Ovary (tissue), 9 donors: Measurements from ENCODE around the gene KCNK13. TPM values are rescaled to one million over a fixed set of nuclear protein-coding genes. Genes with fewer than 3 reads are reported as not detected.

ENCODE experiments used
- DNase-seq, 5 donors: peaks; one replicate each; pipeline ENCODE4 v3.0.0-alpha.2; 2019 to 2020
- H3K27ac ChIP-seq, 2 donors: fragments of 200-600 bp; one replicate each; pipeline versions ENCODE4 v1.5.1 to v1.8.0; 2019 to 2022
- H3K27me3 ChIP-seq: fragments of 200-600 bp; one replicate; pipeline ENCODE4 v1.8.0; 2022
- H3K36me3 ChIP-seq: fragments of 200-600 bp; sonication (generic); one replicate; pipeline ENCODE4 v1.5.1; 2019
- H3K4me1 ChIP-seq: one replicate; pipeline ENCODE4 v1.8.1; 2013; ENCODE audit warnings: mild to moderate bottlenecking, moderate library complexity; ENCODE audit not compliant: insufficient read depth
- H3K4me3 ChIP-seq: fragments of 200-600 bp; sonication (generic); one replicate; pipeline ENCODE4 v1.5.1; 2017
- H3K9me3 ChIP-seq, 2 donors: fragments of 200-600 bp in 1 of 2; sonication (generic) in 1 of 2; one replicate each; pipeline versions ENCODE4 v1.5.1 to v1.8.1; 2013 to 2019; ENCODE audit warnings: mild to moderate bottlenecking in 1 of 2, moderate library complexity in 1 of 2
- EP300 ChIP-seq: sonication (generic); formaldehyde crosslinking; IDR thresholded peaks from one replicate; pipeline ENCODE4 v1.6.1; 2017; ENCODE audit warnings: antibody characterized with exemption
- POLR2A ChIP-seq: fragments of 450-650 bp; IDR thresholded peaks from one replicate; pipeline ENCODE4 v1.6.1; 2017; ENCODE audit warnings: antibody characterized with exemption, mild to moderate bottlenecking, moderate library complexity
- WGBS, 3 donors: extraction: QIAGEN DNeasy Blood & Tissue Kit in 1 of 3; methylation state at CpG; one replicate each; pipeline versions ENCODE4 v1.1.5 to v1.1.7; 2013 to 2017; 5-methylcytosine and 5-hydroxymethylcytosine counted together
- intact Hi-C, 4 donors: fragments of 100-400 bp; cut with DNase I; formaldehyde crosslinking; loops; one replicate each; pipeline versions ENCODE4 v1.11.0 to v1.15.1; 2022 to 2023
- polyA plus RNA-seq, 2 donors: library from polyadenylated mRNA; stranded (reverse); fragments of 200-250 nt in 1 of 2; fragments of 350-450 nt in 1 of 2; fragmentation: Illumina TruSeq in 1 of 2; extraction: RNeasy Lipid Tissue Mini Kit (QIAGEN cat#74804) in 1 of 2; gene quantifications; one replicate each; pipeline ENCODE4 v1.2.3, GENCODE V29; 2013 to 2014
- total RNA-seq, 7 donors: library from RNA; depleted of rRNA in 2 of 7; stranded (reverse); fragments of >200 nt in 2 of 7; fragmentation: NEBNext Ultra II Directional in 3 of 7; extraction: Animal tissue kit (Norgen Biotek cat#: 25700) in 3 of 7; gene quantifications; one replicate each; pipeline versions ENCODE4 v1.1.0 to v1.2.4, GENCODE V29; 2016 to 2023
- TF ChIP-seq, protein P1 (sequence below), 3 donors: fragments of 450-650 bp in 2 of 3; fragments of 200-600 bp in 1 of 3; IDR thresholded peaks; one replicate each; pipeline versions ENCODE4 v1.5.1 to v1.8.0; 2016 to 2022; ENCODE audit warnings: antibody characterized with exemption in 3 of 3, mild to moderate bottlenecking in 1 of 3
- donor health status: DM: no; HTN: no; CAD: no; lungs with moderate emphysema.
- donor health status: DM: no; HTN: no; CAD: no.
- donor health status: Bipolar disorder and iron deficiency.
- donor health status: DM: yes; HTN: yes; CAD: no.
- donor health status: DM: no; HTN: no; CAD: no.
- donor health status: DM: yes; HTN: yes; CAD: no.

The KCNK13 gene
- total and polyA plus RNA-seq, 9 donors, result 0.13 to 0.80 (median 0.28) TPM; not detected in 2

DNA sequence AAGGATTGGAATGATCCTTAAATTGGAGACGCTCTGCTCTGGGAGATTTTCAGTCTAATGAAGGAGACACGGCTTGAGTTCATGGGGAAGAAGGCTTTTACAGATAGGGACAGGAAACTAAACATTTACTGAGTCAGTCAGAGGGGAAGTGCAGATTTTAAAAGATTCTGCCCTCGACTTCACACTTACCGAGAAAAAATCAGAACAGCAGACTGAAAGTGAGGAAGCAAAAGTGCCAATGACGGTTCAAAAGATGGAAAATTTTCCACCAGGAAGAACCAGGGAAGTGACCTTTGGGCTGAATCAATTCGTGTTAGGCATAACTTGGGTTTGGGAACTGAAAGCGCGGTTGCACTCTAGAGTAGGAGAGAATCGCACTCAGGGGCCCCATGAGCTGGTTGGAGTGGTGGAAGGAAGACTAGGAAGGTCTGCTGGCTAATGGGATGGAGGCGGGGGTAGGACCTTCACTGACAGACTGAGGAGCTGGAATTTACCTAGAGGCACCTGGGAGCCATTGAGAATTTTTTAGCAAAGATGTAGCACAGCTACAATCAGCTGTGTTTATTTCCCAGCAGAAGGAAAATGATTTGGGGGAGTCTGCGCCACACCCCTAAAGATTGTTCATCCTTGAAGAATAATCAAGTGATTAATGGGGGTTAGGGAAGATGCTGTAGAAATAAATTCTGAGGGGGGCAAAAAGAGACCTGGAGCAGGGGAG, 1.2 kb downstream of the KCNK13 start:
- Histone ChIP-seq H3K36me3 (no peaks in the 10 kb centered on the region), H3K27me3 (no peaks in the 10 kb centered on the region), H3K9me3 (no peaks in the 10 kb centered on the region), H3K4me1 (peaks cover 14% of the 10 kb centered on the region), H3K4me3 (no peak overlapping the region), H3K27ac (no peak overlapping the region)
- no peak for TF ChIP-seq POLR2A
- no peak for TF ChIP-seq EP300
- TF ChIP-seq, protein P1, sequence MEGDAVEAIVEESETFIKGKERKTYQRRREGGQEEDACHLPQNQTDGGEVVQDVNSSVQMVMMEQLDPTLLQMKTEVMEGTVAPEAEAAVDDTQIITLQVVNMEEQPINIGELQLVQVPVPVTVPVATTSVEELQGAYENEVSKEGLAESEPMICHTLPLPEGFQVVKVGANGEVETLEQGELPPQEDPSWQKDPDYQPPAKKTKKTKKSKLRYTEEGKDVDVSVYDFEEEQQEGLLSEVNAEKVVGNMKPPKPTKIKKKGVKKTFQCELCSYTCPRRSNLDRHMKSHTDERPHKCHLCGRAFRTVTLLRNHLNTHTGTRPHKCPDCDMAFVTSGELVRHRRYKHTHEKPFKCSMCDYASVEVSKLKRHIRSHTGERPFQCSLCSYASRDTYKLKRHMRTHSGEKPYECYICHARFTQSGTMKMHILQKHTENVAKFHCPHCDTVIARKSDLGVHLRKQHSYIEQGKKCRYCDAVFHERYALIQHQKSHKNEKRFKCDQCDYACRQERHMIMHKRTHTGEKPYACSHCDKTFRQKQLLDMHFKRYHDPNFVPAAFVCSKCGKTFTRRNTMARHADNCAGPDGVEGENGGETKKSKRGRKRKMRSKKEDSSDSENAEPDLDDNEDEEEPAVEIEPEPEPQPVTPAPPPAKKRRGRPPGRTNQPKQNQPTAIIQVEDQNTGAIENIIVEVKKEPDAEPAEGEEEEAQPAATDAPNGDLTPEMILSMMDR (IDR thresholded peaks at IDR 0.05), result no peak
- WGBS, 3 donors, result 44% methylated on average over 11 of the region's 11 CpGs
- no peak for DNase-seq
- intact Hi-C loops, result no loop called here

DNA sequence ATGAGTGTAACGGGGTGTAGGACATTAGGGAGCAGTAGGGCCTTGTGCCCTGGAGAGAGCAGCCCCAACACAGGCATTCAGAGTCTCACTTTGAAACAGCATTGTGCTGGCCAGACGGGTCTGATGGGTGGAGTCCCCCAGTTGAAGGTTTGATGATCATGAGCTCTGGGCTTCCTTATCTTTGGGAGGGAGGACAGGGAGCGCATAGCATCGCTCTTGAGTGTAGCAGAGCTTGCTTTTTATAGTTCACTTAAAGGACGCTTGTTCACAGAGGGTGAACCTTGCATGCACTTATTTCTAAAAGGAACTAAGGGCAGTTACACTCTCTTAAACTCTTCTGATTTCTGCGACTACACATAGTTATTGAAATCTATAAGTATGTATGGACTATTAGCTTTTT, 10.6 kb downstream of the KCNK13 start:
- Histone ChIP-seq H3K27me3 (no peaks in the 10 kb centered on the region), H3K4me1 (no peaks in the 10 kb centered on the region), H3K4me3 (no peak overlapping the region), H3K9me3 (no peaks in the 10 kb centered on the region), H3K27ac (no peak overlapping the region), H3K36me3 (no peaks in the 10 kb centered on the region)
- intact Hi-C loops, result no loop called here
- 56 to 65% (median 63%) methylated on average over 6 of the region's 6 CpGs for WGBS, 3 donors
- DNase-seq, result no peak
- TF ChIP-seq EP300, result no peak
- TF ChIP-seq POLR2A, result no peak
- TF ChIP-seq, protein P1 (IDR thresholded peaks at IDR 0.05), result no peak

DNA sequence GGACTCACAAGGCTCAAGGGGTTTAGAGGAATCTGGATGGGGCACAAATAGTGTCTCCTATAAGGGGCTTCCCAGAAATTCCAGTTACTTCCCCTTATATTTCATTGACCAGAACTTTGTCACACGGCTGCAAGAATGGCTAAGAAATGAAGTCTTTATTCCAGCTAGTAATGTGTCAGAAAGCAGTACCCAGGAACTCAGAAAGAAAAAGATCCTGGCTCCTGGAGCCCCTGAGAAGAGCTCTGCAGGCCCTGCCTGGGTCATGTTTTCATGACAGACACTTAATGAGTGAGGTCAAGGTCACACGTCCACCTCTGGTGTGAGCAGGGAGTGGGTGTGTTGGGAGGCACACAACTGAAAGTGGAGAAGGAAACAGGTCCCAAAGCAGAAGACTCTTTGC, 17.8 kb downstream of the KCNK13 start:
- intact Hi-C loops, result no loop called here
- no peak for TF ChIP-seq EP300
- TF ChIP-seq, protein P1 (IDR thresholded peaks at IDR 0.05), result no peak
- no peak for TF ChIP-seq POLR2A
- Histone ChIP-seq H3K36me3 (no peaks in the 10 kb centered on the region), H3K4me3 (no peak overlapping the region), H3K27ac (no peak overlapping the region), H3K9me3 (no peaks in the 10 kb centered on the region), H3K27me3 (no peaks in the 10 kb centered on the region), H3K4me1 (no peaks in the 10 kb centered on the region)
- DNase-seq, result no peak
- 42 to 55% (median 50%) methylated on average over 2 of the region's 2 CpGs for WGBS, 3 donors

DNA sequence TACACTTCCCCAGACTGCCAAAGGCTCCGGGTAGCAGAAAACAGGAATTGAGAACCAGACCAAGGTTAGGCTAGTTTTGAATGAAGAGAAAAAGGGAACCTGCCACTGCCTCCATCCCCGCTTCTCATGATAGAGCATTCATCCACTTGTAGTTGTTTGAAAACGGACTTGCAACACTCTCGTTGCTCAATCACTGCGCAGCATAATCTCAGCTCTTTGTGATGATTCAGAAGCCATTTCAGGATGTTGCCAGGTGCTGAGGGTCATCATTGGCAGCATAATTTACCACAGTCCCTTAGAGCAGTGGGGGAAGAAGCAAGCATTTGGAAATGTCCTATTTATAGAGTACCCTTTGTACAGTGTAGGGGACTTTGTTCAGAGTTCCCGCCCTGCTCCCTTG, 25.6 kb downstream of the KCNK13 start:
- 79 to 87% (median 83%) methylated on average over 6 of the region's 6 CpGs for WGBS, 3 donors
- Histone ChIP-seq H3K36me3 (no peaks in the 10 kb centered on the region), H3K4me1 (no peaks in the 10 kb centered on the region), H3K4me3 (no peak overlapping the region), H3K27ac (no peak overlapping the region), H3K9me3 (no peaks in the 10 kb centered on the region), H3K27me3 (no peaks in the 10 kb centered on the region)
- intact Hi-C loops, result no loop called here
- no peak for DNase-seq
- TF ChIP-seq POLR2A (no peak), EP300 (no peak)
- TF ChIP-seq, protein P1 (IDR thresholded peaks at IDR 0.05), result no peak
